Vagina (tissue), 2 donors: ENCODE results near the gene SLC39A11. TPM values are rescaled to one million over a fixed set of nuclear protein-coding genes. Genes with fewer than 3 reads are reported as not detected.

Experiments
- DNase-seq, 2 donors: peaks; one replicate each; pipeline ENCODE4 v3.0.0-alpha.2; 2017; ENCODE audit errors: extremely low spot score in 2 of 2
- H3K27ac ChIP-seq: fragments of 200-600 bp; sonication (generic); one replicate; pipeline ENCODE4 v1.5.1; 2019
- H3K27me3 ChIP-seq: fragments of 200-600 bp; sonication (generic); one replicate; pipeline ENCODE4 v1.5.1; 2019
- H3K36me3 ChIP-seq, 2 donors: fragments of 200-600 bp; sonication (generic); one replicate each; pipeline ENCODE4 v1.5.1; 2017 to 2019
- H3K4me1 ChIP-seq: fragments of 200-600 bp; sonication (generic); one replicate; pipeline ENCODE4 v1.5.1; 2019
- H3K4me3 ChIP-seq, 2 donors: fragments of 200-600 bp; sonication (generic); 1 replicate in 1 of 2; 2 replicates in 1 of 2; pipeline ENCODE4 v1.5.1; 2016 to 2019
- H3K9me3 ChIP-seq: fragments of 200-600 bp; sonication (generic); one replicate; pipeline ENCODE4 v1.5.1; 2019
- POLR2A ChIP-seq, 2 donors: fragments of 450-650 bp; IDR thresholded peaks; one replicate each; pipeline ENCODE4 v1.6.1; 2017; ENCODE audit warnings: antibody characterized with exemption in 2 of 2, mild to moderate bottlenecking in 2 of 2, moderate library complexity in 2 of 2
- POLR2AphosphoS5 ChIP-seq, 2 donors: sonication (generic); formaldehyde crosslinking; IDR thresholded peaks; one replicate each; pipeline ENCODE4 v1.9.0; 2017; ENCODE audit warnings: antibody characterized with exemption in 2 of 2, mild to moderate bottlenecking in 2 of 2, low read depth in 1 of 2; ENCODE audit not compliant: insufficient read depth in 1 of 2
- intact Hi-C: fragments of 100-400 bp; cut with DNase I; formaldehyde crosslinking; loops from one replicate; pipeline ENCODE4 v1.15.1; 2023
- total RNA-seq: library from RNA; depleted of rRNA; stranded (reverse); fragments of >200 nt; gene quantifications from one replicate; pipeline ENCODE4 v1.2.3, GENCODE V29; 2016
- TF ChIP-seq, protein P1 (sequence below), 3 experiments: fragments of 450-650 bp in 2 of 3; fragments of 200-600 bp in 1 of 3; sonication (generic) in 1 of 3; IDR thresholded peaks; one replicate each; pipeline ENCODE4 v1.5.1; 2017 to 2019; ENCODE audit warnings: antibody characterized with exemption in 3 of 3, mild to moderate bottlenecking in 2 of 3, moderate library complexity in 2 of 3

The SLC39A11 gene
- total RNA-seq, 1 donor from 2014 or later = 22.6 TPM

DNA sequence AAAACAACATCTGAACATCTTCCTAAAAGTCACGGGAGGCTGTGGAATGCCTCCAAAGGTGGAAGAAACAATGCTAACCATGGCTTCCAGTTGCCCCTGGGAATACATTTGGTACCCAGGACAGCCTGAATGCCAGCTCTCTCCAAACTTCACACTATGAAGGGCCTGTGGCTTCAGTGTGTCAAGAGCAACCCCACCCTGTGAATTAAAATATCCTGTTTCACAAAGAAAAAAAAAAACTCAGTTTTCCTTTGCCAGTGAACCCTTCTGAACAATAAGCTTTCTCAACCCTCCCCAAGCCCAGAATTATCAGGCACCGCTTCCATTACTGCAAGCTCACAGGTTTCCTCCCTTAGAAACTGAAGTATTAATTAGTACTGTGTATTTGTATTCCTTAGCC is 69.8 kb downstream of the SLC39A11 start:
- TF ChIP-seq POLR2A (IDR thresholded peaks at IDR 0.05) (no peak), POLR2AphosphoS5 (IDR thresholded peaks at IDR 0.05; ENCODE audit: insufficient read depth in 1 of 2, low read depth in 1 of 2) (no peak)
- TF ChIP-seq, protein P1, sequence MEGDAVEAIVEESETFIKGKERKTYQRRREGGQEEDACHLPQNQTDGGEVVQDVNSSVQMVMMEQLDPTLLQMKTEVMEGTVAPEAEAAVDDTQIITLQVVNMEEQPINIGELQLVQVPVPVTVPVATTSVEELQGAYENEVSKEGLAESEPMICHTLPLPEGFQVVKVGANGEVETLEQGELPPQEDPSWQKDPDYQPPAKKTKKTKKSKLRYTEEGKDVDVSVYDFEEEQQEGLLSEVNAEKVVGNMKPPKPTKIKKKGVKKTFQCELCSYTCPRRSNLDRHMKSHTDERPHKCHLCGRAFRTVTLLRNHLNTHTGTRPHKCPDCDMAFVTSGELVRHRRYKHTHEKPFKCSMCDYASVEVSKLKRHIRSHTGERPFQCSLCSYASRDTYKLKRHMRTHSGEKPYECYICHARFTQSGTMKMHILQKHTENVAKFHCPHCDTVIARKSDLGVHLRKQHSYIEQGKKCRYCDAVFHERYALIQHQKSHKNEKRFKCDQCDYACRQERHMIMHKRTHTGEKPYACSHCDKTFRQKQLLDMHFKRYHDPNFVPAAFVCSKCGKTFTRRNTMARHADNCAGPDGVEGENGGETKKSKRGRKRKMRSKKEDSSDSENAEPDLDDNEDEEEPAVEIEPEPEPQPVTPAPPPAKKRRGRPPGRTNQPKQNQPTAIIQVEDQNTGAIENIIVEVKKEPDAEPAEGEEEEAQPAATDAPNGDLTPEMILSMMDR (IDR thresholded peaks at IDR 0.05) = no peak
- no peaks in the 10 kb centered on the region for H3K27me3 ChIP-seq
- no peak overlapping the region for H3K4me3 ChIP-seq
- DNase-seq = no peak
- intact Hi-C loops = no loop called here
- no peaks in the 10 kb centered on the region for H3K36me3 ChIP-seq
- H3K9me3 ChIP-seq = no peaks in the 10 kb centered on the region
- peaks cover 6% of the 10 kb centered on the region for H3K4me1 ChIP-seq
- no peak overlapping the region for H3K27ac ChIP-seq

DNA sequence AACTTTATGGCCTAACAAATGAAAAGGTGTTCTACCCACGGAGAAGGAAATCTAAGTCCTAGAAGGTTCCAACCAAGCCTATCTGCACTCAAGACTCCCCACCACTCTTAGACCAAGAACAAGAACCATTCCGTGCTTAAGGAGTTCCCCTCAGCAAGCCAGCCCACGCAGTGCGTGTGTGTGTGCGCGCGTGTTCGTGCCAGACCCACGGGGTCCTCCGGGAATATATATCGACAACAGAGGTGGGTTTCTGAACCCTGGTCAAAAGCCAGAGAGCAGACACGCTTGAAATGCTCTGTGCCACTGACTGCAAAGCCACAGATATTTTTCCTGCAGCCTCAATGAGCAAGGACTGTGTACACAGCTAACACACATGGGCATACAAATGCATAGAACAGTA is 70.7 kb downstream of the SLC39A11 start:
- no peak for TF ChIP-seq POLR2A (IDR thresholded peaks at IDR 0.05)
- TF ChIP-seq POLR2AphosphoS5 (IDR thresholded peaks at IDR 0.05; ENCODE audit: insufficient read depth in 1 of 2, low read depth in 1 of 2) = no peak
- TF ChIP-seq, protein P1 (IDR thresholded peaks at IDR 0.05) = no peak
- intact Hi-C loops = no loop called here
- H3K36me3 ChIP-seq = no peaks in the 10 kb centered on the region
- H3K4me1 ChIP-seq = no peaks in the 10 kb centered on the region
- H3K9me3 ChIP-seq = no peaks in the 10 kb centered on the region
- no peak overlapping the region for H3K4me3 ChIP-seq
- no peaks in the 10 kb centered on the region for H3K27me3 ChIP-seq
- H3K27ac ChIP-seq = no peak overlapping the region
- DNase-seq = no peak

DNA sequence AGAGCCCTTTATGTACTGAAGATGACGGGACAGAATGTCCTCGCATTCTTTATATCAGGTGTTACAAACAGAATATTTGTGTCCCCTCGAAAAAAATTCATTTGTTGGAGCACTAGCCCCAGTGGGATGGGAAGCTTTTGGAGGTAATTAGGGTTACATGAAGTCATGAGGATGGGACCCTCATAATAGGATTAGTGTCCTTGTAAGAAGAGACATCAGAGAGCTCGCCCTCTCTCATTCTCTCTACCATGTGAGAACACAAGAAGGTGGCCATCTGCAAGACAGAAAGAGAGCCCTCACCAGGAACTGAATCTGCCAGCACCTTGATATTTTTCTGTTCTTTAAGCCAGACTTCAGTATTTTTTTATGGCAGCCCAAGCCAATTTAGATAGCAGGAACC is 72.4 kb downstream of the SLC39A11 start:
- no peak for DNase-seq
- Histone ChIP-seq H3K4me1 (no peaks in the 10 kb centered on the region), H3K4me3 (no peak overlapping the region), H3K9me3 (no peaks in the 10 kb centered on the region), H3K27ac (no peak overlapping the region), H3K36me3 (no peaks in the 10 kb centered on the region), H3K27me3 (no peaks in the 10 kb centered on the region)
- intact Hi-C loops = no loop called here
- TF ChIP-seq POLR2AphosphoS5 (IDR thresholded peaks at IDR 0.05; ENCODE audit: insufficient read depth in 1 of 2, low read depth in 1 of 2) (no peak), POLR2A (IDR thresholded peaks at IDR 0.05) (no peak)
- TF ChIP-seq, protein P1 (IDR thresholded peaks at IDR 0.05) = no peak

DNA sequence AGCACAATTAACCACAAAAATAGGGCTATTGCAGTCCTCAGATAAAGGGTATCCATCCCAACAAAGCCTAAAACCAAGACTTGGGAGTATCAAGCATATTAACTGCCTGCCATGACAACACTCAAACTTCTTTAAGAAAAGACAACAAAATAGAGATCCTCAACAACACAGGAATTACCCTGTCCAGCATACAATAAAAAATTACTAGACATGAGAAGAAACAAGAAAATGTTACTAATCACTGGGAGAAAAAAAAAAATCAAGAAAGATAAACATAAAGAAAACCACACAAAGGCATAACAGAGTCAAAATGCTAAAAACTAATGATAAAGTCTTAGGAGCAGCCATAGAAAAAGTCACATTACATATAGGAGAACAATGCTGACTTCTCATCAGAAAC is 73.9 kb downstream of the SLC39A11 start:
- Histone ChIP-seq H3K4me3 (no peak overlapping the region), H3K4me1 (no peaks in the 10 kb centered on the region), H3K27ac (no peak overlapping the region), H3K27me3 (no peaks in the 10 kb centered on the region), H3K36me3 (no peaks in the 10 kb centered on the region), H3K9me3 (no peaks in the 10 kb centered on the region)
- intact Hi-C loops = no loop called here
- no peak for DNase-seq
- TF ChIP-seq POLR2AphosphoS5 (IDR thresholded peaks at IDR 0.05; ENCODE audit: insufficient read depth in 1 of 2, low read depth in 1 of 2) (no peak), POLR2A (IDR thresholded peaks at IDR 0.05) (no peak)
- TF ChIP-seq, protein P1 (IDR thresholded peaks at IDR 0.05) = no peak

DNA sequence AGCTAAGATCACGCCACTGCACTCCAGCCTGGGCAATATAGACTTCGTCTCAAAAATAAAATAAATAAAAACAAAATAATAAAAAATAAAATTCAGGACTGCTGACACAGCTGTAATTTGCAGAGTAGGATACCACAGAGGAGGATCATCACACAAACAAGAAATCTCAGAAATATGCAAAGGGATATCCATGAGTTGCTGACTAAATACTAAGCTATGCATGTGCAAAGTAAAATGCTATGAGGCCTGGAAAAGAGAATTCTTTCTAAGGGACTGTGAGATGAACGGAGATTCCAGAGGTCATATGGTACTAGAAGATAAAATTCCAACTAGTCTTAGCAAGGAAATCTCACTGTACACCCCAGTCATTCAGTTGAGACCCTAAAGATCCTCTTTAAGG is 74.8 kb downstream of the SLC39A11 start:
- TF ChIP-seq POLR2AphosphoS5 (IDR thresholded peaks at IDR 0.05; ENCODE audit: insufficient read depth in 1 of 2, low read depth in 1 of 2) = no peak
- no peak for TF ChIP-seq POLR2A (IDR thresholded peaks at IDR 0.05)
- TF ChIP-seq, protein P1 (IDR thresholded peaks at IDR 0.05) = no peak

More for the DNA sequence above, 74.8 kb downstream of the SLC39A11 start:
- no peaks in the 10 kb centered on the region for H3K36me3 ChIP-seq
- no peak overlapping the region for H3K27ac ChIP-seq
- H3K9me3 ChIP-seq = no peaks in the 10 kb centered on the region
- no peak for DNase-seq
- H3K27me3 ChIP-seq = no peaks in the 10 kb centered on the region
- no peak overlapping the region for H3K4me3 ChIP-seq
- intact Hi-C loops = no loop called here
- H3K4me1 ChIP-seq = no peaks in the 10 kb centered on the region
